HG03175 (cell line): ENCODE results near the gene PDSS2.
"Not testable (repeated sequence)": the region's sequence is repeated elsewhere in the genome, so short reads cannot be mapped to it uniquely, and the experiment has no call there.

Experiments used
- ATAC-seq: cut with Tn5 transposase; IDR thresholded peaks from one replicate; pipeline ENCODE4 v1.9.1; 2021; ENCODE audit warnings: mild to moderate bottlenecking, moderate library complexity; ENCODE audit not compliant: unreplicated experiment

Gene PDSS2

DNA sequence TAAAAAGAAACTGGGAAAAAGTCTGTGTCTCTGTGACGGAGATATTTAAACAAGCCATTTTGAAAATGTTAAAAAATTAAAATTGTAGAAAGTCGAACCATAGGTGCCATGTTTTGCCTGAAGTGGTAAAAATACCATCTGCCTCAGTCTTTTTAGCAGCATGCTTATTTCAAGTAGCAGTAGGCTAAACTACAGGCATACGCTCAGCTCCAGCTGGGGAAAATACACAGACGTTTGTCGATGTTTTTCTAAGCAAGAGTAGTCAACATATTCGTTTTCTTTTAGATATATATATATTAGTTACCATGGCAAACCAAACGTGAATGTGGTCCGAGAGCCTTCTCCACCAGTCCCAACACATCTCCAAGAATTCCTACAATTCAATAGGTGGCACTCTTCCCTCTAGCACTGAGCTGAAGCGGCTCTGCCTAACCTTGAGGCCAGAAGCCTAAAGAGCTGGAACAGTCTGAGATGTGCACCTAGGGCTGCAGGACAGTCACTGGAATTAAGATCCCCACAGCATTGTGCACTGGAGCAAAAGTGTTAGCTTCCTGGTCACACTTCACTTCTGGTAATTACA is 273.9 kb downstream of the PDSS2 start:
- no peak for ATAC-seq

DNA sequence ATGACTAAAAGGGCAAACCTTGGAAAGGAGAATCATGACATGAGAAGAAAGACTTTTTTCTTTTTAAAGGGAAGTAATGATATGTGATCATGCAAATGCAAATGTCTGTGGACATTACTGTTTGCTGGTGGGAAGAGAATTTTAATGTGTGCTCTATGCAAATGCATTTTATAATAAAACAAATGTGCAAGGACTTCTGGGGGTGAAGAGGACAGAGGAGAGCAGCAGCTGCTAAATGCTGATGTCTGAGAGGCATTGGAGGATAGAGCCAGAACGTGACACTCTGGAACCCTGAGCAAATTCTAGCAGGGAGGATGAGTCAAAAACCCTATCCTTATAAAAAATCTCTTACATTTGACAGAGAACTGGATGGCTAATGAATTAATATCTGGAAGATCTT is 274.9 kb downstream of the PDSS2 start:
- no peak for ATAC-seq

DNA sequence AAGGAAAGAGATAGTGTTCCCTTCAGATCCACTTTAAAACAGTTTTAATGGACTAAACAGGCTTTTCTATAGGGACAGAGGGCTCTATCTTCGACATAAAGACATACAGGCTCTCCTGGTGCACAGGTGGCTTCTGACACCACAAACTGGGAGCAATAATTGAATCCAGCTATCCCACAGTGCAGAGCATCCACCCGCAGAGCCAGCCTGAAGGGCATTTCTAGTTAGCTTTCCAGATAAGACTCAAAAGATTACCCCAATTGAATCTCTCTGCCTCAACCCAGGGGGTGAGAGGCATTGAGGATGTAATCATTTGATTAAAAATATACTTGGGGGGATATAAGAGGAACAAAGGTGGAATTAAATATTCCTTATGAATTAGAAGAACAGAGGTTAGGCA is 279.3 kb downstream of the PDSS2 start:
- ATAC-seq, result no peak

DNA sequence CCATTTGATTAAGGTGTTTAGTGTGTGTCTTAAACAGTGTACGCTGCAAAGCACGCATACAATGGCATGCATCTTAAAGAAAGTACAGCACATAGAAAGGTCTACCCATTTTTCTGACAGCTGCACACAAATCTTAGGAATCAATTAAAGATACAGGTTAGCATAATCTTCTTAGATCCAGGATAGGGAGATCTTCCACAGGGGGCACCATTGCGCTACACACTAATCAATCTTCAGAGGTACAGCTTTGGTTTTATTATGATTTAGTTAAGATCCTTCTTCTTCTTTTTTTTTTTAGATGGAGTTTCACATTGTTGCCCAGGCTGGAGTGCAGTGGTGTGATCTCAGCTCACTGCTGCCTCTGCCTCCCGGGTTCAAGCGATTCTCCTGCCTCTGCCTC is 280.4 kb downstream of the PDSS2 start:
- no peak for ATAC-seq

DNA sequence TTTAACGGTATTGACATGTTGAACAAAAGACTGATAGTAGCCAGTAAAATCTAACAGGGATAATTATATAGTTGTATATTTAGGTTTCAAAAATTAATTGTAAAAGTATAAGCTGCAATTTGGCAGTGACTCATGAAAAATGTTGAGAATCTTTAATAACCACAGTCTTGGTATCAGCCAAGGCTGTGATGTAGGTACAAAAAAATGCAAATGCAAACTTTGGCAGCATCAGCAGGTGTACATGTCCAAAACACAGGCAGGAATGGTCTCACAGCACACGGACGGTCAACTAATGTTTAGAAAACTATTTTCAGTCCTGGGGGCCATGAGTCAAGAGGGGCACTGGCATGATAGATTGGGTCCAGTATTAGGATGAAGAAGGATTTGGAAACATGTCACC is 285.6 kb downstream of the PDSS2 start:
- ATAC-seq, result no peak

DNA sequence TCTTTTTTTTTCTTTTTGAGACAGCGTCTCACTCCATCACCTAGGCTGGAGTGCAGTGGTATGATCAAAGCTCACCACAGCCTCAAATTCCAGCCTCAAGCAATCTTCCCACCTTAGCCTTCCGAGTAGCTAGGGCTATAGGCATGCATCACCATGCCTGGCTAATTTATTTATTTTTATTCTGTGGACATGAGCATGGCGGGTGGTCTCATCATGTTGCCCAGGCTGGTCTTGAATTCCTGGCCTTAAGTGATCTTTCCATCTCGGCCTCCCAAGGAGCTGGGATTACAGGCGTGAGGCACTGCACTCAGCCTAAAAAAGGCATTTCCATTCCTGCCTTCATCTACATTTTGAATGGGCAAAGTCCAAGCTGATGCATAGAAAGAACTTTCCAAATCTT is 287.9 kb downstream of the PDSS2 start:
- ATAC-seq, result no peak

DNA sequence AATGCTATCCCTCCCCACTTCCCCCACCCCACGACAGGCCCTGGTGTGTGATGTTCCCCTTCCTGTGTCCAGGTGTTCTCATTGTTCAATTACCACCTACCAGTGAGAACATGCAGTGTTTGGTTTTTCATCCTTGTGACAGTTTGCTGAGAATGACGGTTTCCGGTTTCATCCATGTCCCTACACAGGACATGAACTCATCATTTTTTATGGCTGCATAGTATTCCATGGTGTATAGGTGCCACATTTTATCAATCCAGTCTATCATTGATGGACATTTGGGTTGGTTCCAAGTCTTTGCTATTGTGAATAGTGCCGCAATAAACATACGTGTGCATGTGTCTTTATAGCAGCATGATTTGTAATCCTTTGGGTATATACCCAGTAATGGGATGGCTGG is 295.1 kb downstream of the PDSS2 start:
- ATAC-seq, result not testable (repeated sequence)

DNA sequence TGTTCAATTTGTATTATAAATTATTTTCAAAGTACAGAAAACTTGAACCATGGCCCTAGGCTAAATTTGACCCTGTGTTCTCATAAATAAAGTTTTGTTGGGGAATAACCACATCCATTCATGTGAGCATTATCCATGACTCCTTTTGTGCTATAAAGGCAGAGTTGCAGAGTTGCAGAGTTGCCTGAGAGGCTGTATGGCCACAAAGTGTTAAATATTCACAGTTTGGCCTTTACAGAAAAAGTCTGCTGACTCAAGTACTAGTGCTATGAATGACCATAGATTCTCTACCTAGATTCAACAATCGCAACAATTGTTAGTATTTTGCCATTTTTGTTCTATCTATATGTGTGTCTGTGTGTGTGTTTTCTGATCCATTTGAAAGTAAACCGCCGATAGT is 297.8 kb downstream of the PDSS2 start:
- no peak for ATAC-seq

DNA sequence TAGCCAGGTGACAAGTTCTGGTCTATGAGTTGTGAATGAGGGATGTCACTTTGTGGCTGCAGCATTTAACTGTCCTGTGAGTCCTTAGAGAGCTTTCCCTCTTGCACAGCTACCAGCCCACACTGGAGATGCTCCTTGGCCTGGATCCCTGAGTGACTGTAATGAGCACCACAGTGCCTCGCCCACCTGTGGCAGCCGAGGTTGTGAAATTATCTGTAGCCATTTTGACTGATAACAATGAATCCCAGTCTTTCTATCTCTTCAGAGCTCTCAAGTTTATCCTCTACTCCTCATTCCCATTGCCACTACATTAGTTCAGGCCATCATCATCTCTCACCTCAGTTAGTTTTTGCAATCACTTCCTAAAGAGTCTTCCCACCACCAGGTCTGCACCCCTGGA is 302.7 kb downstream of the PDSS2 start:
- ATAC-seq, result no peak

DNA sequence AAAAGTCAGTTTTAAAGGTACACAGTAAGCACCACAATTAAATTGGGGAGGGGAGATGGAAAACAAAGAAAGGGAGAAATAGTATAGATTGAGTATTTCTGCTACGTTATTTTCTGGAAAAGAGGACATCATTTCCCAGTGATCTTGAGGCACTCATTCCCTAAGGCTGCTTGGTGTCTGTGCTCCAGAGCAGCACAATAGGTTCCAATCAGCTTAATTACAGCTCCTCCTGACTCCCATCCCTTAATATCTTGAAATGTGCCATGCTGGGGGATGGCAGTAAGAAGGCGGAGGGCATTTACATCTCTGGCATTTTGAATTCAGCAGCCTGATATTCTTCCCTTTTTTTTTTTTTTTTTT is 304.6 kb downstream of the PDSS2 start:
- no peak for ATAC-seq

DNA sequence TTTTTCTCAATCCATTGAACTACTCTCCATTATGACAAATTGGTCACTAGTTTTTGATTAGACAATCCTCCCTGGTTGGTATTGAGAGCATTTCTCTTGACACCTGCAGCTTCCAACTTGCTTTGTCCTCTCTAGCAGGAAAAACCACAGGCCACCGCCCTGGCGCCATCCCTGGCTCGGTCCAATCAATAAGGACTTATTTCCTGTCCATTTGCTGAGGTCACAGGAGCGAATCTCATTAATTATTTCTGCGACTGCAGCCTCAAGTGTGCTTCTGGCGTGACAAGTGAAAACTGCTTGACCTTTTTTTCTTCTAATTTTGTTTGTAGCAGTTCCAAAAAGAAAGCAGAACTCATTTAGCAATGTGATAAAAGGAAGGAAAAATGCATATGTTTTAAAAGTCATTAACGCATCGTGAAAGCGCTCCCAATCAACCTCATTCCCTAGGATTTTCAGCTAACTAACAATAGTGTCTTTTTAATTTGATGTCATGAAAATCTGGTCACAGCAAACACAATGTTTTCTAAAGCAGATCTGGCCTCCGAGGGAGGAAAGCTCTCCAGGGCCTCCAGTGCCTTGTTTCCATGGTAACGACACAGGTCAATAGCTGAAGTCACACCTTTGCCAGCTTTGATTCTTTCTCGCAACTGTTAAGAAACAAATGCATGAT is 305.1 kb downstream of the PDSS2 start:
- no peak for ATAC-seq

DNA sequence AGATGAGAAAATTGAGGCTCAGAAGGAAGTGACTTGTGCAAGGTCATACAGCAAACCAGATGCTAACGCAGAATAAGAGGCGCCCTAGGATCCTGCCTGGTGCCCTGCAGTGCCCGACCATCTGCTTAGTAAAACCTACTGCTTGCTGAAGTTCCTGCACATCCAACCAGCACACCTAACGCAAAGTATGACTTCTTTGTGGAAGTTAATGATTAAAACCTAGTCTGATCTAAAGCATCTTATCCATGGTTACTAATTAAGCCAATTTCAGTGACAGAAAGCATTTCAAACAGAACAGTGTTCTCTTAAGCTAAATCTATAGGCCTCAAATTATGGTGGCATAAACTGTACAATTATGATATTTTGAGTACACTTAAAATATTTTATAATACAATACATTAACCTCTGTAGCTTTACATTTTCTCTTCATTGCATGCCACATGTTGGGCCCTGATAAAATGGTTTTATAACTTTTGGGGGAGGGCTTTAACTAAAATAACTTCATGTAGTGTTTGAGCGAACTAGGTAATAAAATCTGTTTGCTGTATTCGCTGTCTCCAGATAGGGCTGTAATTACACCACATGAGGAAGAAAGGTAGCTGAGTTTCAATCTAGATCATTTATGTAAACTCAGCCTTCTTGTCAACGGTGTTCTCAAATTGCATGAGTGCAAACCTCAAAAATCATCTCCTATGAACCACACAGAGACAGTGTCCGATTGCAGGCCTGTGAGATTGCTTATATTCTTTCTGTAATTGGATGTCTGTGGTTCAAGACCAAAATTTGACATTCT is 306.5 kb downstream of the PDSS2 start:
- ATAC-seq, result no peak

DNA sequence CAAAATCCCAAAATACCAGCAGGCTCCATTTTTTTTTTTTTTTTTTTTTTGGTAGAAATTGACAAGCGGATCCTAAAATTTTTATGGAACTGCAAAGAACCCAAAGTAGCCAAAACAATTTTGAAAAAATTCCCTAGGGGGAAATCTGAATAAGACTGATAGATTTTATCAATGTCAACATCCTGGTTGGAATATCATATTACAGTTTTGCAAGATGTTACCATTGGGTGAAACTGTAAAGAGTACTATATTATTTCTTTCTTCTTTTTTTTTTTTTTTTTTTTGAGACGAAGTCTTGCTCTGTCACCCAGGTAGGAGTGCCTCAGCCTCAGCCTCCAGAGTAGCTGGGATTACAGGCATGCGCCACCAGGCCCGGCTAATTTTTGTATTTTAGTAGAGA is 314.7 kb downstream of the PDSS2 start:
- ATAC-seq, result no peak

DNA sequence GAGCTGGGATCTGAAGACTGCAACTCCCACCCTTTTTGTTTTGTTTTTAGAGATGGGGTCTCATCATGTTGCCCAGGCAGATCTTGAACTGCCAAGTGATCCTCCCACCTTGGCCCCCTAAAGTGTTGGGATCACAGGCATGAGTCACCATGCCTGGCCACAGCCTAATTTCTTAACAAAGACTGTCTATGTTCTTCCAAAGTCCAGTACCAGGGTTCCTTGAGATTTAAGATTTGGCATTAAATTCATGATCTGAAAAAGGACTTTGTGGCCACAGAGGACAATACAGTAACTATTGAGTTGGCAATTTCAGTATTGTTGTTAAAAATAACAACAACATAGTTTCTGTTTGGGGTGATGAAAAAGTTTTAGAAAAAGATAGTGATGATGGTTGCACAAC is 315.4 kb downstream of the PDSS2 start:
- ATAC-seq, result no peak

DNA sequence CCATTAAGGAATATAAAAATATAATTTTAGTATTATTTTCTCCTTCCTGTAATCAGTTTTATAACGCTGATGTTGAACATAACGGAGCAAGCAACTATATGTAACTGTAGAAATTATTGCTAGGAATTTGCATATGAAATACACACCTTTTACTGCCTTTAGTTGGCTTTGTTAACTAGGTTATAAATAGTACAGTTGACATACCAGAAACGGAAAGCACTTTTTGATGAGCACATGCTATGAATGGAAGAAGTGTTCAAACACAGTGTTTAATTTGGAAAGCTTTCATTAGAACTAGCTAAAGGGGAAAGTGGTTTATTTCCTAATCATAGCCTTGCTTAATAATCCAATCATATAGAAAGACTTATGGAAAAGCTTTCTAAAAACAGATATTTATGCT is 318.8 kb downstream of the PDSS2 start:
- ATAC-seq, result no peak

DNA sequence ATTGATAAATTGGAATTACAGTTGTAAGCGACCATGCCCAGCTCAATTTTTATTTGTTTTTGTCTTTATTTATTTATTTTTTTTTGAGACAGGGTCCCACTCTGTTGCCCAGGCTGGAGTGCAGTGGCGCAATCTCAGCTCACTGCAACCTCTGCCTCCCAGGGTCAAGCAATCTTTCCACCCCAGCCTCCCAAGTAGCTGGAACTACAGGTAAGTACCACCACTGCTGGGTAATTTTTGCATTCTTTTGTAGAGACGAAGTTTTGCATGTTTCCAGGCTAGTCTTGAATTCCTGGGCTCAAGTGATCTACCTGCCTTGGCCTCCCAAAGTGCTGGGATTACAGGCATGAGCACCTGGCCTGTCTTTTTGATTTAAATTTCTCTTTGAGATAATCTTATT is 323.0 kb downstream of the PDSS2 start:
- ATAC-seq, result not testable (repeated sequence)

DNA sequence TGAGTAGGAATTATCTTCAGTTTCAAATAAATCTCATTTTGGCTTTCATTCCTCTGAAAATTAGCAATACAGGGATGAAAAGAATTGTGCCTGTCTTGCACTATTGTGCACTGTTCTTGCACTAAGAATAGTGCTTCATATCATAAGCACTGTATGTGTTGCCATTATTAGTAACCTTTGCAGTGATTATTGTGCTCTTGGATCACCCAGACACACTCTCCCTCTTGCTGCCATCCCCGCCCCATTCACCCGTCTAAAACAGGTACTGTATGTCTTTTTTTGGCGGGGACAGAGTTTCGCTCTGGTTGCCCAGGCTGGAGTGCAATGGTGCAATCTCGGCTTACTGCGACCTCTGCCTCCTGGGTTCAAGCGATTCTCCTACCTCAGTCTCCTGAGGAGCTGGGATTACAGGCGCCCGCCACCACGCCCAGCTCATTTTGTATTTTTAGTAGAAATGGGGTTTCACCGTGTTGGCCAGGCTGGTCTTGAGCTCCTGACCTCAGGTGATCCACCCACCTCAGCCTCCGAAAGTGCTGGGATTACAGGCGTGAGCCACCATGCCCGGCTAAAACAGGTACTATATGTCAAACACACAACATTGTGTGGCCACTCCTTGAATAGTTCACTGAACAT is 324.2 kb downstream of the PDSS2 start:
- not testable (repeated sequence) for ATAC-seq

DNA sequence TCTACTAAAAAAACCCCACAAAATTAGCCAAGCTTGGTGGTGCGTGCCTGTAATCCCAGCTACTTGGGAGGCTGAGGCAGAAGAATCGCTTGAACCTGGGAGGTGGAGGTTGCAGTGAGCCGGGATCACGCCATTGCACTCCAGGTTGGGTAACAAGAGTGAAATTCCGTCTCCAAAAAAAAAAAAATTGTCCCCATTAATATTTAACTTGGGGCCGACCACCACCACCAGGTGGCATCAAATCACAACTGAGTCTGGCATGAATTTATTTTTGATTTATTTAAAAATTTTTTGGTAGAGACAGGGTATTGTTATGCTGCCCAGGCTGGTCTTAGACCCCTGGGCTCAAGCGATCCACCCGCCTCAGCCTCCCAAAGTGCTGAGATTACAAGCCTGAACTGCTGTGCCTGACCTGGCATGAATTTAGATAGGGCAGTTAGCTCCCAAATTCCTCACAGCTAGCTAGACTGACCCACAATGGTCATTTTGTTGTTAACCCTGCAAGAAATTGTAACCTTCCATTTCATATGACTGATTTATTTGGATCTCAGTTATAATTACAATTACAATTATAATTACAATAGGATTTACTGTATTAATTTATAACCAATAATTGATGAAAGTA is 326.9 kb downstream of the PDSS2 start:
- no peak for ATAC-seq

DNA sequence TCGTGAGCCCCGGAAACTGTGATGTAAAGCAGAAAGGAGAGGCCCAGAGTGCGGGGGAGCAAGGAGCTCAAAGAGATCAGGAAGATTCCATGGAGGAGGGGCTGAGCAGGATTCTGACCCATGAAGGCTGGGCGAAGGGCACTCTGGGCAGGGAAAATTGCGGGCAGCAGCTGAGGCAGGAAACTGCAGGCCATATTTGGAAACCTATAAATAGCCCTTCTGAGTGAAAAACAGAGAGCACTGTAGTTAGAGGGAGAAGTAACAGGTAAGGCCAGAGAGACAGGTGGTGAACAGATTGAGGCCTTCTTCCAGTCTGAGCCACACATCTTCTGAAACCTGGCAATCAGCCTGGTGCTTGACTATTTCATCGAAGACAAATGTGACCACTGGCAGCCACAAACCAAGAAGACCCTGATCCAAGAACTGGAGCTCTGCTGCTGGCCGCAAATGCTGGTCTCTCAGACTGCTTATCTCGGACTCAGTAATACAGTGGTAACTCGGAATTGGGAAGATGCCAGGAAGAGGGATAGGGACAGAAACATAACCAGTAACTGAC is 329.9 kb downstream of the PDSS2 start:
- ATAC-seq, result no peak

DNA sequence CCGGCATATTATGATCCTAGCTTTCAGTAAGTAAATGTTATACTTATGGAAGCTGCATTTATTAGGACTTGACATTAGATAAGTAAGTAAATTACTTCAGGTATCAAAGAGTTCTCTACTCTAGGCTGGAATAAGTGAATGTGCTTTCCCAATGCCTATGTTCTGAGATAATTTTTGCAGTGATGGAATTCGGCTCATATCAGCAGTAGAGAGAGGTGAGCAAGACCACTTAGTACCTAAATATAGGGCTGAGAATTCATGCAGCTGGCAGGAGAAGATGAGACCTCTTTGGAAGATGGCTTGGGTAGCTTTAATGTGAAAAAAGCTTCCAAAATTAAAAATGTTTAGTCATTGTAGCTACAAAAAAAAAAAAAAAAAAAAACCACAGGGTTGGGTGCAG is 330.8 kb downstream of the PDSS2 start:
- ATAC-seq, result no peak

DNA sequence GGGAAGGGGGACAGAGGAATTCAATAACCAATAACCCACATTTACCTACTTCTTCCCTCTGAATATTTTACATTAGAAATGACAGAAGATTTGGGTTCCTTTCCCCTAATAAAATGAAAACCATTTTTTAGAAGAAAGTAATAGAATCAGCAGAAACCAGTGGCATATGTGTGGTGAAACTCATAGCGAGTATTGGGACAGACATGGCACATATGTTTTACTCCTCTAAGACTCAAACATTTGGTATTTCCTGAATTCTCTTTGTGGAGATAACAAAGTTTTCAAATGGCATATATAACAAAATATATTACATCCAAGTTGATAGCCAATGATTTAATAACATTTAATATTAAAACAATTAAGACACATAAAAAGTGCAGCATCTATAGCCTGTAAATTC is 331.2 kb downstream of the PDSS2 start:
- no peak for ATAC-seq
